Esophagus muscularis mucosa (tissue), 4 donors: ENCODE data around the gene CDK14. TPM values are rescaled to one million over a fixed set of nuclear protein-coding genes. Genes with fewer than 3 reads are reported as not detected.

Experiments used
- DNase-seq: peaks from one replicate; pipeline ENCODE4 v3.0.0-alpha.2; 2017; ENCODE audit errors: extremely low spot score
- H3K27ac ChIP-seq, 4 donors: fragments of 200-600 bp; sonication (generic); replicated peaks in 1 of 4; 1 replicate in 3 of 4; 2 replicates in 1 of 4; pipeline ENCODE4 v1.5.1; 2016 to 2019; ENCODE audit warnings: mild to moderate bottlenecking in 1 of 4
- H3K27me3 ChIP-seq, 4 donors: fragments of 200-600 bp; sonication (generic); one replicate each; pipeline versions ENCODE4 v1.5.1 to v1.6.0; 2016 to 2019
- H3K36me3 ChIP-seq, 4 donors: fragments of 200-600 bp; sonication (generic); one replicate each; pipeline ENCODE4 v1.5.1; 2016 to 2019
- H3K4me1 ChIP-seq, 4 donors: fragments of 200-600 bp; sonication (generic); one replicate each; pipeline ENCODE4 v1.5.1; 2016 to 2019
- H3K4me3 ChIP-seq, 4 donors: fragments of 200-600 bp; sonication (generic); 1 replicate in 2 of 4; 2 replicates in 2 of 4; pipeline ENCODE4 v1.5.1; 2016 to 2019; ENCODE audit warnings: mild to moderate bottlenecking in 4 of 4, moderate library complexity in 1 of 4
- H3K9me3 ChIP-seq, 4 donors: fragments of 200-600 bp; sonication (generic); 1 replicate in 3 of 4; 2 replicates in 1 of 4; pipeline ENCODE4 v1.5.1; 2016 to 2019
- EP300 ChIP-seq: sonication (generic); formaldehyde crosslinking; IDR thresholded peaks from one replicate; pipeline ENCODE4 v1.6.1; 2017; ENCODE audit warnings: antibody characterized with exemption
- POLR2A ChIP-seq: fragments of 450-650 bp; IDR thresholded peaks from one replicate; pipeline ENCODE4 v1.6.1; 2017; ENCODE audit warnings: antibody characterized with exemption, moderate library complexity, mild to moderate bottlenecking, low read depth
- POLR2AphosphoS5 ChIP-seq, 2 donors: sonication (generic); formaldehyde crosslinking; IDR thresholded peaks; one replicate each; pipeline ENCODE4 v1.6.1; 2017; ENCODE audit warnings: antibody characterized with exemption in 2 of 2
- WGBS: methylation state at CpG from one replicate; pipeline ENCODE4 v1.1.5; 2018; 5-methylcytosine and 5-hydroxymethylcytosine counted together
- intact Hi-C: fragments of 100-400 bp; cut with DNase I; formaldehyde crosslinking; loops from one replicate; pipeline ENCODE4 v1.15.1; 2023
- total RNA-seq, 4 donors: library from RNA; depleted of rRNA; stranded (reverse); fragments of >200 nt; gene quantifications; one replicate each; pipeline versions ENCODE4 v1.1.0 to v1.2.1, GENCODE V29; 2016
- TF ChIP-seq, protein P1 (sequence below), 3 experiments: fragments of 200-600 bp in 2 of 3; fragments of 450-650 bp in 1 of 3; sonication (generic) in 2 of 3; IDR thresholded peaks; one replicate each; pipeline ENCODE4 v1.5.1; 2017 to 2019; ENCODE audit warnings: antibody characterized with exemption in 3 of 3, mild to moderate bottlenecking in 2 of 3, moderate library complexity in 1 of 3

The CDK14 gene
- total RNA-seq, 4 donors from 2014 or later, result 9.6 to 17.7 (median 14.3) TPM

DNA sequence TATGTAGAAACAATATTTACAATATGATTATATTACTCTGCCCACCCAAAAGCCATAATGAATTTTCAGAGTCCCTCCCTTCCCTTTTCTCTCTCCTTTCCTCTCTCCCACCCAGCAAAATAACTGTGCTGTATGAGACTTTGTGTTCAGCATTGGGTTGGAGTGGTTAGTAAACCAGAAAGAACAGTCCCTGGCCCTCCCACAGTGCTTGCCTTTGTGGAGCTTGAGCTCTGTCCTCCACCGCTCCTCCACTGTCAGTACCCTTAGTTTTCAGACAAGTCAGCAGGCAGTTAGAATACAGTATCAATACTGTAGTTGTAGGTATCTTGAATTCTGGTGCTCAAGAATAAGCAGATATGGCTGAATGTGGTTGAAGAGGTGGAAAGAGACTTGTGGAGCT is 92.7 kb downstream of the CDK14 start:
- Histone ChIP-seq H3K4me1 (peaks cover 0 to 10% (median 6%) of the 10 kb centered on the region in 4 donors), H3K9me3 (no peaks in the 10 kb centered on the region), H3K27me3 (no peaks in the 10 kb centered on the region), H3K27ac (no peak overlapping the region), H3K36me3 (no peaks in the 10 kb centered on the region), H3K4me3 (no peak overlapping the region)
- no peak for DNase-seq
- intact Hi-C loops, result no loop called here
- TF ChIP-seq POLR2A (no peak), EP300 (no peak), POLR2AphosphoS5 (IDR thresholded peaks at IDR 0.05) (no peak)
- TF ChIP-seq, protein P1, sequence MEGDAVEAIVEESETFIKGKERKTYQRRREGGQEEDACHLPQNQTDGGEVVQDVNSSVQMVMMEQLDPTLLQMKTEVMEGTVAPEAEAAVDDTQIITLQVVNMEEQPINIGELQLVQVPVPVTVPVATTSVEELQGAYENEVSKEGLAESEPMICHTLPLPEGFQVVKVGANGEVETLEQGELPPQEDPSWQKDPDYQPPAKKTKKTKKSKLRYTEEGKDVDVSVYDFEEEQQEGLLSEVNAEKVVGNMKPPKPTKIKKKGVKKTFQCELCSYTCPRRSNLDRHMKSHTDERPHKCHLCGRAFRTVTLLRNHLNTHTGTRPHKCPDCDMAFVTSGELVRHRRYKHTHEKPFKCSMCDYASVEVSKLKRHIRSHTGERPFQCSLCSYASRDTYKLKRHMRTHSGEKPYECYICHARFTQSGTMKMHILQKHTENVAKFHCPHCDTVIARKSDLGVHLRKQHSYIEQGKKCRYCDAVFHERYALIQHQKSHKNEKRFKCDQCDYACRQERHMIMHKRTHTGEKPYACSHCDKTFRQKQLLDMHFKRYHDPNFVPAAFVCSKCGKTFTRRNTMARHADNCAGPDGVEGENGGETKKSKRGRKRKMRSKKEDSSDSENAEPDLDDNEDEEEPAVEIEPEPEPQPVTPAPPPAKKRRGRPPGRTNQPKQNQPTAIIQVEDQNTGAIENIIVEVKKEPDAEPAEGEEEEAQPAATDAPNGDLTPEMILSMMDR (IDR thresholded peaks at IDR 0.05), result no peak
- 83% methylated on average over 1 of the region's 1 CpG for whole genome bisulfite sequencing

DNA sequence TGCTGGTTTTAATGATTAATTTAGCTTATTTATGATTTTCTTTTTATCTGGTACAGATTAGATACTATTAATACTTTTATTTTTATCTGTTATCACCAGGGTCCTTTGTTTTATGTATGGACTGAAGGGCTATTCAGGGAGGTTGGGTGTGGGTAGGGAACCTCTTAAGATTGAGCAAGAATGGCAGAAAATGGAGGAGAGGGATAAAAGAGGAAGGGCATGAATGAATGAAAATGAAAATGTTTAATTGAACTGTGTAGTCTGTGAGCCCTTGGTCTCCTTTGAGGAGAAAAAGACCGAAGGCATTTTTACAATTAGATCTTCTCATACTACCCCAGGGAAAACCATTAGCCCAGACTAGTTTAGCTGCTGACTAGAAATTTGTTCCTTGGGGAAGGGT is 93.1 kb downstream of the CDK14 start:
- DNase-seq, result no peak
- Histone ChIP-seq H3K36me3 (no peaks in the 10 kb centered on the region), H3K4me1 (peaks cover 0 to 10% (median 6%) of the 10 kb centered on the region in 4 donors), H3K9me3 (no peaks in the 10 kb centered on the region), H3K4me3 (no peak overlapping the region), H3K27ac (no peak overlapping the region), H3K27me3 (no peaks in the 10 kb centered on the region)
- WGBS, result 71% methylated on average over 1 of the region's 1 CpG
- TF ChIP-seq POLR2AphosphoS5 (IDR thresholded peaks at IDR 0.05) (no peak), EP300 (no peak), POLR2A (no peak)
- TF ChIP-seq, protein P1 (IDR thresholded peaks at IDR 0.05), result no peak
- intact Hi-C loops, result no loop called here

DNA sequence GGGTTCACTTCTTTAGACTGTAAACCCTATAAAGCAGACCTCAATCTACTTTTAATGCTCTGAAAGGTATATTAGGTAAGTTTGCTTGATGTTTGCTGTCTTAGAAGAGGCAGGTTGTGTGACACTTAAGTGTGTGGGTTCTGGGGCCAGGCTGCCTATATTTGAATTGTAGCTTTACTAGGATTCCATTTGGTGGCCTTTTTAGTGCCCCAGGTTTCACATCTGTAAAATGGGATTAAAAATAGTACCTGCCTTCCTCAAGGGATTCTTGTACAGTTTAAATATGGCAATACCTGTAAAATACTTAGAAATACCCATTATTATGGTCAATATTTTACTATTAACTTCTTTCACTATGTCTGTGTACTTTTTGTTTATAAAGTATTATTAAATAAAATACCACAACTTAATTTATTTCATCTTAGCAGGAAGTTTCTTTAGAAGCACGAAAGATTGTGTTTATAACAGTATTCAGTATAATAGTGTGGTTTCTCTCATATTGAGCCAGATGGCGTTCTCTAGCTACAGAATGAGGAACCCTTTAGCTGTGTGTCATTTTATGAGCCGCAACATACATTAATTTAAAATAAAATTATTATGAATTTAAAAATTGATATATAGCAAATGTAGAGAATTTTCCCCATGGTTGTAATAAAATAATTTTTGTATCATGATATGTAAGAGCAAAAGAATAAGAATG is 94.2 kb downstream of the CDK14 start:
- intact Hi-C loops, result no loop called here
- no peak for DNase-seq
- Histone ChIP-seq H3K27ac (no peak overlapping the region), H3K4me3 (no peak overlapping the region), H3K36me3 (no peaks in the 10 kb centered on the region), H3K9me3 (no peaks in the 10 kb centered on the region), H3K4me1 (peaks cover 0 to 10% (median 6%) of the 10 kb centered on the region in 4 donors), H3K27me3 (no peaks in the 10 kb centered on the region)
- no peak for TF ChIP-seq POLR2AphosphoS5 (IDR thresholded peaks at IDR 0.05)
- TF ChIP-seq EP300, result no peak
- TF ChIP-seq, protein P1 (IDR thresholded peaks at IDR 0.05), result no peak
- no peak for TF ChIP-seq POLR2A
- WGBS, result 78% methylated on average over 3 of the region's 3 CpGs

DNA sequence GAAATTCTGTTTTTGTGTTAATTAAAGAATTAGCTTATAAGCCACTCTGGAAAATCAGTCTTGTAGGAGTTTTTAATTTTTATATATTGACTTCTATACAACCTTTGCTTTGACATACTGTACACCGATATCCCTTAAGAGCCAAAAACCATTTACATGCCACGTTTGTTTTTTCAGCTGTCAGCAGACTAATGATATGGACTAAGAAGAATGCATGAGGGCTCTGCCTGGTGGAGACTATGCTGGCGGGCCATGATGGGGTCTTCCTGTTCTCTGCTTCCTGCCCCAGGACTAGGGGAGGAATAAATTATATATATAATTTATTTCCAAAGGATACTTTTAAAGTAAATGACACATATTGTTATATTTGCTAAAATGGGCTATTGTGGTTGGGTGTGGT is 96.3 kb downstream of the CDK14 start:
- Histone ChIP-seq H3K36me3 (no peaks in the 10 kb centered on the region), H3K9me3 (no peaks in the 10 kb centered on the region), H3K27me3 (no peaks in the 10 kb centered on the region), H3K4me1 (peaks cover 0 to 10% (median 6%) of the 10 kb centered on the region in 4 donors), H3K27ac (no peak overlapping the region), H3K4me3 (no peak overlapping the region)
- TF ChIP-seq, protein P1 (IDR thresholded peaks at IDR 0.05), result no peak
- TF ChIP-seq POLR2A (no peak), EP300 (no peak), POLR2AphosphoS5 (IDR thresholded peaks at IDR 0.05) (no peak)
- intact Hi-C loops, result no loop called here
- 54% methylated on average over 3 of the region's 3 CpGs for WGBS
- no peak for DNase-seq

DNA sequence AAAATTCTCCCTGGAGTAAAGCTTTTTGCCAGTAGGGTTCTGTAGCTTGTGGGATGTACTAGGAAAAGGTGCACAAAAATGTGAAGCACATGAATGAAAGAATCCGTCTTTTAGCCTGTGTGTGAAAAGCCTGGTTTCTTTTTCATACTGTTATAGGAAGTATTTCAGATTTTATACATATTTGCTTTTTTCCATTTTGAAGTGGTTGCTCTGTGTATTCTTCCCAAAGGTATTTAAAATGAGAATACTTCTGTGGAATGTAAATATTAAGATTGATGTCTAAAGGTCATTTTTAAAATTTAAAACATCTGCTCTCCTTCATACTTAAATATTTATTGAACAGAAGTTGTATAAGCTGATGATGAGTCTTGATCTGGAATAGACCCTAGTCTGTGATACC is 96.8 kb downstream of the CDK14 start:
- H3K9me3 ChIP-seq, result no peaks in the 10 kb centered on the region
- H3K4me3 ChIP-seq, result no peak overlapping the region
- intact Hi-C loops, result no loop called here
- no peaks in the 10 kb centered on the region for H3K36me3 ChIP-seq
- TF ChIP-seq POLR2A (no peak), POLR2AphosphoS5 (IDR thresholded peaks at IDR 0.05) (no peak), EP300 (no peak)
- TF ChIP-seq, protein P1 (IDR thresholded peaks at IDR 0.05), result no peak
- H3K27me3 ChIP-seq, result no peaks in the 10 kb centered on the region
- DNase-seq, result no peak
- WGBS, result 56% methylated on average over 1 of the region's 1 CpG
- no peak overlapping the region for H3K27ac ChIP-seq
- peaks cover 0 to 10% (median 6%) of the 10 kb centered on the region in 4 donors for H3K4me1 ChIP-seq
